HEK293T (cell line): ENCODE results near the gene MBNL2.

ENCODE experiments used
- ARNT ChIP-seq: fragments of 450-650 bp; IDR thresholded peaks from 2 replicates; pipeline ENCODE4 v1.6.1; 2017; ENCODE audit warnings: mild to moderate bottlenecking
- FOXA1 ChIP-seq: fragments of 450-650 bp; IDR thresholded peaks from 2 replicates; pipeline ENCODE4 v1.6.1; 2016; ENCODE audit warnings: mild to moderate bottlenecking
- LEF1 ChIP-seq: fragments of 450-650 bp; IDR thresholded peaks from 2 replicates; pipeline ENCODE4 v1.6.1; 2017; ENCODE audit warnings: mild to moderate bottlenecking, borderline replicate concordance
- NFRKB ChIP-seq: fragments of 450-650 bp; IDR thresholded peaks from 2 replicates; pipeline ENCODE4 v1.6.1; 2016; ENCODE audit warnings: mild to moderate bottlenecking, moderate library complexity
- PKNOX1 ChIP-seq: fragments of 450-650 bp; IDR thresholded peaks from 2 replicates; pipeline ENCODE4 v1.6.1; 2016
- SP1 ChIP-seq: fragments of 450-650 bp; IDR thresholded peaks from 2 replicates; pipeline ENCODE4 v1.6.1; 2017
- SUZ12 ChIP-seq: fragments of 450-650 bp; IDR thresholded peaks from 2 replicates; pipeline ENCODE4 v1.6.1; 2016; ENCODE audit warnings: mild to moderate bottlenecking
- TARDBP ChIP-seq: fragments of 450-650 bp; IDR thresholded peaks from 2 replicates; pipeline ENCODE4 v1.6.1; 2016
- ZNF384 ChIP-seq: fragments of 450-650 bp; IDR thresholded peaks from 2 replicates; pipeline ENCODE4 v1.6.1; 2016

DNA sequence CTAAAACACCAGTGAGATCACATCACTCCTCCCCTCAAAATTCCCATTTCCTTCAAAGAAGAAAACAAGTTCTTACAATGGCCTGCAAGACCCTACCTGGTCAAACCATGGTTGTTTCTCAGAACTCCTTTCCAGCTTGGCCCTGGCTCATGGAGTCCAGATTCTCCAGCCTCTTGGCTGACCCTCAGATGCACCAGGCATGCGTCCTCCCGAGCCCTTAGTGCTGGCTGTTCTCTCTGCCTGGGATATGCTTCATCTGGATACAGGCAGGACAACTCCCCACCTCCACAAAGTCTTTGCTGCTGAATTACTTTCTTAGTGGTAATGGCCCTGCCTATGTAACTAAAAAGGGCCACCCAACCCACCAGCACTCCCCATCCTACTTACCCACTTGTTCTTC, 94.3 kb downstream of the MBNL2 start:
- TF ChIP-seq SUZ12, result no peak
- TF ChIP-seq PKNOX1, result no peak
- no peak for TF ChIP-seq FOXA1
- no peak for TF ChIP-seq TARDBP
- no peak for TF ChIP-seq SP1
- no peak for TF ChIP-seq ARNT
- no peak for TF ChIP-seq LEF1
- no peak for TF ChIP-seq ZNF384
- TF ChIP-seq NFRKB, result no peak
